HG03175 (cell line): ENCODE measurements around the gene SRRM4.

Source experiments
- ATAC-seq: cut with Tn5 transposase; IDR thresholded peaks from one replicate; pipeline ENCODE4 v1.9.1; 2021; ENCODE audit warnings: mild to moderate bottlenecking, moderate library complexity; ENCODE audit not compliant: unreplicated experiment

Gene SRRM4, protein sequence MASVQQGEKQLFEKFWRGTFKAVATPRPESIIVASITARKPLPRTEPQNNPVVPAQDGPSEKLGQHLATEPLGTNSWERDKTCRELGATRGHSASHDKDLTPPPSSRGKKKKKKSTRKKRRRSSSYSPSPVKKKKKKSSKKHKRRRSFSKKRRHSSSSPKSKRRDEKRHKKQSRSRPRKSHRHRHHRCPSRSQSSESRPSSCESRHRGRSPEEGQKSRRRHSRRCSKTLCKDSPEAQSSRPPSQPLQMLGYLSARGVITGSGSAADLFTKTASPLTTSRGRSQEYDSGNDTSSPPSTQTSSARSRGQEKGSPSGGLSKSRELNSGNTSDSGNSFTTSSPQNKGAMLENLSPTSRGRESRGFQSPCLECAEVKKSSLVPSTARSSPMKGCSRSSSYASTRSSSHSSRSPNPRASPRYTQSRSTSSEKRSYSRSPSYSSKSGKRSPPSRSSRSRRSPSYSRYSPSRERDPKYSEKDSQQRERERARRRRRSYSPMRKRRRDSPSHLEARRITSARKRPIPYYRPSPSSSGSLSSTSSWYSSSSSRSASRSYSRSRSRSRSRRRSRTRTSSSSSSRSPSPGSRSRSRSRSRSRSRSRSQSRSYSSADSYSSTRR

DNA sequence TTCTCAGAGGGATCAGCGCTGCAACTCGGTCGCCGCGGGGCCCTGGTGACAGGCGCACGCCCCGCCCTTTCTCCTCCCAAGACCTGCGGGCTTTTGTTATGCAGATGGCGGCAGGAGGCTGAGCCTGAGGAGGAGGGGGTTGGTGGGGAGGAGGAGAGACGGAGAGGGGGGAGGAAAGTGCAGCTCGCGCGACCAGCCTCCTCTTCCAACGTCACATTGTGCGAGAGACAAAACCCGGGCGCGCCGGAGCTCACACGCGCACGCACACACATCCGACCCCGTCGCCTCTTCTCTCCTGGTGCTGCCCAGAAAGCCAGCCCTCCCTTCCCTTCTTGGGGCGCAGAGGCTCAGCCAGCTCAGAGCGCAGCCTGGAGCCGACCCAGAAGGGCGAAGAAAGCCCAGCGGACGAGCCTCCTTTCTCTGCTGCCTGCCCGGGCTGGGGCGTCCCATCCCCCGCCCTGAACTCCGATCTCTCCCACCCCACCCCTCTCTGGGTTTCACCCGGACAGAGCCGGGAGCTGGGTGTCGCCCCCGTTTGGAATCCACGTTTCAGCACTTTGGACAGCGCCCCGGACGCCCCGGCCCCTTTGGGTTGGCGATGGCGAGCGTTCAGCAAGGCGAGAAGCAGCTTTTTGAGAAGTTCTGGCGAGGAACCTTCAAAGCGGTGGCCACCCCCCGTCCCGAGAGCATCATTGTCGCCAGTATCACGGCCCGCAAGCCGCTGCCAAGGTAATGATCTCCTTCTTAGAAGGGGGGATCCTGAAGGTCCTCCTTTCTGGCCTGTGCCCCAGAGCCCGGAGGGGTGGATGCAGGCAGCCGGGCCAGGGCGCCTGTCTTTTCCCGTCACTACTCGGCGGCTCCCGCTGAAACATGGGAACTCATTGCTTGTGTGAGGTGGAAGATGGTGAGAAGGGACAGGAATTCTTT lies at the start of gene SRRM4:
Gene SRRM4 (plus strand): TSS at position 257 of the 927 bp plus-strand sequence. CDS start 342 bp downstream, at position 599.
- ATAC-seq = no peak

DNA sequence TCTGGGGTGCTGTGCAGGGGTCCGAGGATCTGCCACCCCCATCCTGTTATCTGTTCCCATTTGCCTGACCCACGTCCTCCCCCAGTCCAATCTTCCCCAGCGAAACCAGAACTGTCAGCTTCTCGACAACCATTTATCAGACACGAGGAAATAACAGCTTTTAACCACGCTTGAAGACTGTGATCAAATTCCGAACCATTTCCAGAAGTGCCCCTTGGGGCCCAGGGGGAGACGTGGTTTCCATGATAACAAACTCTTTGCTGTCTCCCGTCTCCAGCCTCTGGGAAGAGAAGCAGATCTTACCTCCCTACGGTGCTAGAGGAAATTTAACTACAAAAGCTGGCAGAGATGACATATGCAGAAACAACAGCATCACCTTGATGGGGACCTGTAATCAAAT lies 35.1 kb upstream of the SRRM4 start:
- no peak for ATAC-seq

DNA sequence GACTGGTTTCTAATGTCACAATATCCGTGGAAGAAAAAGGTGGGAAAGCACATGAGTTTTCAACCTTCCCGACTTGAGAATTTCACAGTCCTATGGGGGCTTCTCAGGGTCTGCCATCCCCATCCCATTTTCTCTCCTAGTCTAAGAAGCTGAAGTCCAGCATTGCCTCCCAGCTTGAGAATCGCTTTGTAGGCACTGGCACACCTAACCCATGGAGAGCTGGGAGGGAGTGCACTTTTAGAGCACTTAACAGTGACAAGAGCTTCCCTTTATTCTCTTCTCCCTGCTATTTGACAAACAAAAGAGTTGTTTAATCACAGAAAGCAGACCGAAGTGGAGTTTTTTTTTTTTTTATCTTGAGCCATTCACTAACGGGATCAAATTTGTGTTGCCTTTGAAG lies 22.8 kb upstream of the SRRM4 start:
- no peak for ATAC-seq

DNA sequence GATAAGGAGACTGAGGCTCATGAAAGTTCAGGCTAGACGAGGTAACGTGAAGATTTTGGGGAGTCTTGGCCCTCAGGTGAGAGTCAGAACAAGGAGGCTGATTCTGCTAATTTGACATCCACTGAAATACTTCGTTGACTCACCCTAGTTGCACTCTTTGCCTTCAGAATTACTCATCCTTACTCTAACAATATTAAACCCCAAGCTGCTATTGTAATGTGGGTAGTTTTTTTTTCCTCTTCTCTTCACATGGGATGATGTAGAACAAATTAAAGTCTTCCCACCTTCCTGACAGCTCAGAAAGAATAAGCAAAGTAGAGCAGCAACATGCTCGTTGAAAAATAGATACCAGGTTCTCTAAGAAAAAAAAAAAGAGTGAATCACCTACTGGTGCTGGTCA lies 22.0 kb upstream of the SRRM4 start:
- no peak for ATAC-seq

DNA sequence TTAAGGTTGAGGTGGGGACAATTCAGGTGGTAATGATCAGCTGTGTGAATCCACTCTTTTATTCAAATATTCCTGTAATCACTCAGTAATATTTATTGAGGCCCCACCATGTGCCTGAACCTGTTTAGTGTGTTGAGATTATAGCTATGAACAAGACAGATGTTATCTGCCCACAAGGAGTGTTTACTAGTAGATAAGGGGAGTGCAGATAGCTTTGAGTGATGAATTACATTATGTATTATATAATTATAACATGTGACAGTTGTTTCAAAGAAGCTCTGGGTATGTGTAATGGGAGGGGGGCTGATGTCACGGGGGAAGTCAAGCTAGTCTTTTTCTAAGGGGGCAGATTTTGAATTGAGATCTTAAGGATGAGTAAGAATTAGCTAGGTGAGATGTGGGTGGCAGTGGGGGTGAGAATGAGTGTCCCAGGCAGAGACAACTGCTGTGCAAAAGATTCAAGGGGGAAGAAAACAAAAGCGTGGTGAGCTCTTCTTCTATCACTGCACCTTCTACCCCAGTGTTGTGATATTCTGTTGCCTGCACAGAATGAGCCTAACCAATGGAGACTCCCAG lies 21.3 kb upstream of the SRRM4 start:
- no peak for ATAC-seq

DNA sequence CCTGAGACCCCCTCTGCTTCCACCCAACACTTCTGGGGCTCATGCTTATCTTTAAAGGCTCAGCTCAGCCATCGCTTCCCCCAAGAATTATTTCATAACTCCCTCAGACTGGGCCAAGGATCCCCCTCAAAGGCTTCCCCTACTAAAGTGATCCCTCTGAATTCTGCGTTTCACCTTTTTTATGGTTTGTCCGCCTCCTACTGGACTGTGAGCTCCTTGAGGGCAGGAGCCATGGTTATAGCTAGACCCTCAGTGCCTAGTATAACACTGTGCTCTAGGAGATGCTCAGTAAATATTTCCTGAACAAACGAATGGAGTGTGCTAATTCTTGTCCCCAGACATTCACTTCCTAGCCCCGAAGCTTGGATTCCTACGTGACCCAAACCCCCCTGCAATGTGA lies 20.5 kb upstream of the SRRM4 start:
- no peak for ATAC-seq

DNA sequence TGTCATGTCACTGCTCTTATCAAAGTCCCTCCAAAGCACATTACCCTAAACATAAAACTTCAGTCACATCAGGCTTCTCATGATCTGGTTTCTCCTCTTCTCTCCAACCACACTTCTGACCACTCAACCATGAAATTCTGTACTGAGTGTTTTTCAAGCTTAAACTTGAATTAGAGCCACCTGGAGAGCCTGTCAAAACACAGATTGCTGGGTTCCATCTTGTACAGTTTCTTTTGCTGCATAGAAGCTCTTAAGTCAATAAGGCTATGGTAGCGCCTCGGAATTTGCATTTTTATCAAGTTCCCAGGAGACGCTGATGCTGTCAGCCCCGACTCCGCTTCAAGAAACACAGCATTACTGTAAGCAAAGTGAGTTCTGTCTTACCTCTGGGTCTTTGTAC lies 16.4 kb upstream of the SRRM4 start:
- no peak for ATAC-seq

DNA sequence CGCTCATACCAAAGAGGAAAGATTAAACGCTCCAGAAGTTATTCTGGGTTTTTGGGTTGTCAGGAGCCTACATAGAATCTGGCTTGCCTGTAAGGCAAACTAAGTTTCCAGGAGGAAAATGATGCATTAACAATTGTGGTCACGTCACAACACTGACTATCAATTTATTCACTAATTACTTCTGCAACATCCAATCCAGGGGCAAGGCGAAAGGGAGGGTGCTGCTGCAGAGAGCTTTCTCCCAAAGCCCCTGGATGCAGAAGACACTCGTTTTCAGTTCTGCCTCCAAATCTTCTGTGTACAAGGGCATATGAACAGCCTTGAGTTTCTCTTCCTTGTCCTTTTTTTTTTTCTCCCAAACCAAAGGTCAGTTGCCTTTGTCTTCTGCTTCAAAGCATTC lies 10.5 kb upstream of the SRRM4 start:
- ATAC-seq = no peak

DNA sequence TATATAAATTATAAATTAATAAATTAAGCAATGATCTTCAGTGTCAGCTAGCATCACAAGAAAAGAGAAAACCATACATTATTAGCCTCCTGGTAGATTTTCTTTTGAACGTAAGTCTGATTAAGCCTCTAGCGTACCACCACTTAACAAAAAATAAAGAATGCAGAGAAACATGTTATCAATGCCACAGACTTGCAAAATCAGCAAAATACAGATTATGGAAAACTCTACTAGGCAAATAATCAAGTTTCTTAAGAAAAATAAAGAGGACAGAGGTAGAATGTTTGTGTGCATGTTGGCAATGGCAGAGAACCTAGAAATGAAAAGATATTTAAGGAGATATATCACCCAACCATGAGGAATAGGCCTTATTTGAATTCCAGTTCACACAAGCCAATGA lies 8.4 kb upstream of the SRRM4 start:
- no peak for ATAC-seq

DNA sequence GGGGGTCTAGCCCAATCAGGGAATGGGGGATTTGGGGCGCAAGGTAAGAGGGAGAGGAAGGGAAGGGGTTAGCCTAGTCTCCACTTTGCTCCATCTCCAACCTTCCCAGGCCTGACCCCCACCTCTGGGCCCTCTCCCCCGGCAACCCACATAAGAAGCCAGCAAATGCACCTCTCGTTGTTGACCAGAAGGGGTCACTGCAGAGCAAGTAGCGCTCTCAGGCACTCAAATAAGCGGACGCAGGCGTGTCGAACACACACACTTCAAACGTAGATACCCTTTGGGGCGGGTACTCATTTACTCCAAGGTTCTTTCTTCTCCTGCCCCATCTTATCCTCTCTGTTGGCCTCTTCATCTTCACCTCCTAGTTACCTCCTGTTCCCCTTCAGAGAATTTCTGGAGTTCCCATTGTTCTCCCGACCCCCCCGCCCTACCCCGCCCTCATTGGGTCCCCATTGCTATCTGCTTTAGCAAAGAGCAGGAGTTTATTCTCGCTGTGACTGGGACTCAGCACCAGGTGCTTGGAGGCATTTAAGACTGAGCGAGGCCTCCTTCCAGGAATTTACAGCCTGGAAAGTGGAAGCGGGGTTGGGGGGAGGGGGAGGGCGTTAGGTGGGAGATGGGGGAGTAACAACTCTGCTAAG lies 1.5 kb upstream of the SRRM4 start:
- peak; percentile 53 for ATAC-seq

DNA sequence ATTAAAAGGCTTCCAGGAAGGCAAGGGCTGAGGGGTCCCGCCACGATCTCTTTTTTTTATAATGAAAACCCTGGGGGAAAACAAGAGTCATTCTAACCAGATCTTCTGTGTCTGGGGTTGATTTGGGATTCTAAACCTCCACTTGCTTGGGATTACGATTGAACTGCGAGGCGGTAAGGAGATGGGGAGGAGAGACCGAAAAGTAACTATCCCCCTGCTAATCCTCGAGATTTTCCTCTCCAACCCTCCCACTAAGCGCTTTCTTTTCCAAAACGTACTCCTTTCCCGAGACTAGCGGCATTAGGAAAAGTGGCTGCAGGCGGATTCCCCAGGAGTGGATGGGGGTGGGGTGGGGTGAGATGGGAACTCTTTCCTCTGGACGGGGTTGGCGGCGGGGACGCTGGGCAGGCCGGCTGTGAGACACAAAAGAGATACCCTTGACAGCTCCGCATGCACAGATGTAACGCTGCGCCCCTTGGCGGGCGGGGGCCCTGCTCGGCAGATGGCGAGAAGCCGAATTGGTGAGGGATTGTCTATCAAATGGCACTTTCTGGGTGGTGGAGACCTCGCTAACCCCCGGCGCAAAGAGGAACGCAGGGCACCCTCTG lies 830 bp upstream of the SRRM4 start:
- no peak for ATAC-seq

DNA sequence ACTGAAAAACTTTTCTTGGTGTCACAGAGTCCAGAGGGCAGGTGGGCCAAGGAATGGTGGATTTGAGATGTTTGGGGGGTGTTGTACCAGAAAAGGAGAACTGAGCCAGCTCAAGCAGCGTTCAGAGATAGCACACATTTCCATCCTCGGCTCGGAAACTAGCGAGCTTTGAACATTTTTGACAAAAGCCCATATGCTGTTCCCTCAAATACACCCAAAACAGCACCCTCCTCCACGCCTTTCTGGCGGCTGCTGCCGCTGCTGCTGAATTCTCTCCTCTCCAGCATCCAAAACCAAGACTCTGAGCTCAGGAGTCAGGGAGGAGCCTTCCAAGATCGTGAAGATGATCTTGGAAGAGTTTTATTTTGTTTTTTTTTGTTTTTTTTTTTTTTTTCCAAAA lies 961 bp downstream of the SRRM4 start:
- ATAC-seq = no peak

DNA sequence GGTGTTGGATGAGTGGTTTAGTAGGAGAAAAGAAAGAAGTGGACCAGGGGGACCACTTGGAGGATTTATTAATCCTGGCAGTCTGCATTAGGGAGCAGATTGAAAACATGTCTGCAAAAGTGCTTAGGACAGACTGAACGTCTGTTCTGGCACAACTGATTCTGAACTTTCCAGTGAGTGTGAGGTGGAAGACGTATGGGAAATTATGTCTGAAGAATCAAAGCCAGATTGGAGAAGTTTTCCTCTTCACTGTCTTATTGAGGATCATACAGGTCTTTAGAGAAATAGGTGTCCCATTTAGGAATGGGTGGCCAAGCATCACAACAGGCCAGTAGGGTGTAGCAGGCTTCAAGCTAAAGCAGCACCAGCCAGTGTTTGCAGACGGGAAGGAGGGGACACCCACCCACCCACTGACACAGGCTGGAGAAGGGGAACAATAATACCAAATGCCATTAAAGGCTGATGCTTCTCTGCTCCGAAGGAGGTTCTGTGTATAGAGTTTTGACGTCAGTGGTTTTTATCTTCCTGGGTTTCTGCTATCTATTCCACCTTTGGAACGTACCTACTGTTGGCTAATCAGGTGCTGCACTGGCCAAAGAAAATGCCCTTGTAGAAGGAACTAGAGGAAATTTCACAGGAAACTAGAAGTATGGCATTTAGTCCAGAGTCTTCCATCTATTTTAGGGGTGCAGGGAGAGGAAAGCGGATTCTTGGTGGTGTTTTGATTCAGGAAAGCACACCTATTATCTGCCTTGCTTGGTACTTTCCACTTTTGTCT lies 1.8 kb downstream of the SRRM4 start:
- no peak for ATAC-seq

DNA sequence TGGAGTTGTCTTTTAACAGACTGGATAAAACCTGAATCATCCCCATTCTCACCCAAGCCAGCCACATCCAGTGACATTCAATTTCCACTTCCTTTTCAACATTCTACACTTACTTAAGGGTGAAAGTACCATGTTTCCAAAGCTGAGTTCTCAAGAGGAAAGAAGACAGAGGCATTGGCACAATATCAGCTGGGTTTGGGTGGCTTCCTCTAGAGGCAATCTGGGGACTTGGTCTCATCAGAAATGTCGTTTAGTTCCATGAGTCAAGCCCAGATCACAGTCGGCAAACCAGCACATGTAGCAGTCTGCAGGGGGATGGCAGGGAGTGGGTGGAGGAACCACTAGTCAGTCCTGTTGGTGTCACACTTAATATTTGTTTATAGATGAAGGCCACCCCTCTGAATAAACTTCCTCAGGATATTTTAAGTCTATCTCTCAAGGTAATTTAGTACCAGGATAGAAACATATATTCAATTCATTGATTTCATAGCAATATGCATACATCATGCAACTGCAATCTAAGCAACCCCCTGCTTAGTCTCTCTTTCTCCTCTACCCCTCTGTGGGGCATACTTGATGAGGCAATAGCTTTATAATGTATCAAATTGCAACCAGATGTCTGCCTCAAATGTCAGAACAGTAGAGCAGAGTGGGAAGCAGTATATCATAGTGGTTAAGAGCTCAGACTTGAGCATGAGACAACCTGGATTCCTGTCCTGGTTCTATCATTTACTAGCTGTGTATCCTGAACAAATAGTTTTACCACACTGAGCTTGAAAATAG lies 3.0 kb downstream of the SRRM4 start:
- ATAC-seq = no peak

DNA sequence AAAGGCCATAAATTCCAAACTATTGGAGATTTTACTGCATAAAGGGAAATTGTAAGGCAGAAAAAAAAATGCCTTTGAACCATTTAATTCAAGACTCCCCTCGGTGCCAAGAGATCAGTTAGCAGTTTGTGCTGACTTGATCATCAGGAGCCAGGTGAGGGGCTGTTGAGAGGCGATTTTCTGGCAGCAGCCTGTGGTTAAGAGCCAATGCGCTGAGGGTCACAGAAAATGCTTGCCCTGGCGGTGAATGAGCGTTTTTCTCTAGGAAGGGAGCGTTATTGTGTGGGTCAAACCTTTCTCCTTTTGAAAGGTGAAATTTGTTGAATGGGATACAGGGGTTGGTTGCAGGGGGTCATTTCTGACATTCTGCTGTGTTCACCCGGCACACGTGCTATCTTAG lies 4.7 kb downstream of the SRRM4 start:
- no peak for ATAC-seq

DNA sequence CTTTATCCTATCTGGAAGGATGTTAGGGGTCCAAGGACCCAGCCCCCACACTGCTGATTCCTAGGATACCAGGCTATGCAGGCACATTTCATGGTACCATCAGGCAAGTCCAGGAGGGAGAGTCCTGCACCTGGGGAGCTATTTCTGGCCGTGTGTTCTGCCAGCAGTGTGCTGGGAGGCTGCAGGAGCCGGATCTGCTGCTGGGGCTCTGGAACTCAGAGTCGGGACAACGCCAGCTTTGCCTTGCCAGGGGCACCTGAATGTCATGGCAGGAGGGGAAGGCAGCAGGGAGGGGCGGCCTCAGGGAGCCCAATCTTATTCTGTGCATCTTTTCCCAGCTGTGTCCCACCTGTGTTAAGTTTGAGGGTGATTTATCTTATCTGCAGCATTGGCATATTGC lies 17.8 kb downstream of the SRRM4 start:
- no peak for ATAC-seq

DNA sequence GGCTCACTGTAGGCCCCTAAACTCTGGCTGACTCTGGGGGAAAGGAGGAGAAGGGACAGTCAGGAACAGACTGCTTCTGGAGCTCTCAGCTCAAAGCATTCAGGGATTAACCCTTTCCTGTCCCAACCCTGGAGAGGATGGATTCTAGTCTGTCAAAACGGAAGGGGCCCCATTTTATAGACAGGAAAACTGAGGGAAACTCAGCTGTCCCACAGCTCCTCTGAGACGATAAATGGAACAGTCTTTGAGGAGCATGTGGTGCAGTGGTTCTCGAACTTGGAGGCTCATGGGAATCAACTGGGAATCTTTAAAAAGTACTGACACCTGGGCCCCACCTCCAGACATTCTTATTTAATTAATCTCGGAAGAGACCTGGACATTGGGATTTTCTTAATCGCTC lies 23.7 kb downstream of the SRRM4 start:
- ATAC-seq = no peak

DNA sequence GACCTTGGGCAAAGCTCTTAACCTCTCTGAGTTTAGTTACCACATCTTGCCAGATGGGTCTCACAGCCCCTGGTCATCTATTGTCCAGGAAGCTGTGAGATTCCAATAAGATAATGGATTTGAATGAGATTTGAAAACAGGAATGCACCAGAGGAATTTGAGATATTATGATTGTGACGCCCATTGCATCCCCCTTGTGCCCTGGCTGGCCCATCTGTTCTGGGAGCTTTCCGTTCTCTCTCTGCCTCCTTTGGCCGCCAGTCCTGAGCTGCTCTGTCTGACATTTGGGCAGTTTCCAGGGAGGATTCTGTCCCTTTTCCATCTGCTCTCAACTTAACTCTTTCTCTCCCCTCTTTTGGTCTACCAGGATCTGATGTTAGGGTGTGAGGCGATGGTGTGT lies 24.6 kb downstream of the SRRM4 start:
- no peak for ATAC-seq

DNA sequence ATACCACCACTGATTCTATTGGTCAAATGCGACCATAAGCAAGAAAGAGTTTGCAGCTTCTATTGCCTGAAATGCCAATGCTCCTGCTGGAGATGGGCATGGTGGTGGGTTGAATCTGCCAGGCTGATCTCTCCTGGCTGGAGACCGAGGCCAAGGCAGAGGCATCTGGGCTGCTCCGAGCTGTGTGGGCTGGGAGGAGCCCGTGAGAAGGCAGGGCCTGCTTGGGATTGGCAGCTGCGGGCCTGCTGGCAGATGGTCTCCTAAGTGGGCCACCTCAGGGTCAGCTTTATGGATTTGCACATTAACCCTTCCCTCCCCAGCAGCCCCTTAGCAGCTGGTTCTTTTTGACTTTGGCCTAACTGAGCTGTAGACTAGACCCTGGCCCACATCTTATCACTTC lies 25.4 kb downstream of the SRRM4 start:
- no peak for ATAC-seq
